NCI-H2171 treated with DMSO at 0.1 percent for 48 hours (cell line): ENCODE results near the gene HINT1.
"Not testable (repeated sequence)": the region's sequence is repeated elsewhere in the genome, so short reads cannot be mapped to it uniquely, and the experiment has no call there.

Source experiments
- DNase-seq: peaks from one replicate; lab custom pipeline; 2025; lab: John Stamatoyannopoulos, UW

Gene HINT1

DNA sequence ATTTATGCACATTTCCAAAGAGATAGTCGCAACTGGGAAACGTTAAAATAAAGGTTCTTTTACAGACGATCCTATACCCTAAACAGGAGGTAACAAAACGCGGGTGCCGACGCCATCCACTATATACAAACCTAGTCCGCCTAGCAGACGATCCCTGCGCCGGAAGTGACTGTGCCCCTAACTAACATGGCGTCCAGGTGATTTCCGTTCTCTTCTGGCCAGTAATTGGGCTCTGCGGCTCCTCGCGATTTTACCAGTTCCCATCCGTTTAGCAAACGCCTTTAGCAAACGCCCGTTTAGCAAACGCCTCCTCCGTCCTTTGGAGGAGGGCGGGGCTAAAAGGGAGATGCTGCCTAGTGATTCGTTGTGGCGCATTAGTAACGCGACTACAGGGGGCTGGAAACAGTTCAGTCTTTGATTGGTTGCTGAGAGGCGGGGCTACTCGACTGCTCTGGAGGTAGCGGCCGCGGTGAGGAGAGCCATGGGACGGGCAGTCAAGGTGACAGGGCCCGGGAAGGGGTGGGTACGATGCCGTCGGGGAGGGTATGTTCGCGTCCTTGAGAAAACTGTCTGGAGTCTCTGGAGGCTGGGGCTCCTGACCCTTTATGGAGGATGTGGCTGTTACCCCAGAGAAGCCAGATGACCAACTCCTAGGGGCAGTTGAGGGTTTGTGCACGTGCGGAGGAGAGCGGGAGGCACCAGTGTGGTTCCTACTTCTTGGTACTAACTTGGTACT, 5.7 kb upstream of the HINT1 start, which contains the start of gene LYRM7:
Gene LYRM7 (plus strand): TSS at position 405 of the 736 bp plus-strand sequence. CDS start 77 bp downstream, at position 482.
- peak; percentile 99 for DNase-seq

DNA sequence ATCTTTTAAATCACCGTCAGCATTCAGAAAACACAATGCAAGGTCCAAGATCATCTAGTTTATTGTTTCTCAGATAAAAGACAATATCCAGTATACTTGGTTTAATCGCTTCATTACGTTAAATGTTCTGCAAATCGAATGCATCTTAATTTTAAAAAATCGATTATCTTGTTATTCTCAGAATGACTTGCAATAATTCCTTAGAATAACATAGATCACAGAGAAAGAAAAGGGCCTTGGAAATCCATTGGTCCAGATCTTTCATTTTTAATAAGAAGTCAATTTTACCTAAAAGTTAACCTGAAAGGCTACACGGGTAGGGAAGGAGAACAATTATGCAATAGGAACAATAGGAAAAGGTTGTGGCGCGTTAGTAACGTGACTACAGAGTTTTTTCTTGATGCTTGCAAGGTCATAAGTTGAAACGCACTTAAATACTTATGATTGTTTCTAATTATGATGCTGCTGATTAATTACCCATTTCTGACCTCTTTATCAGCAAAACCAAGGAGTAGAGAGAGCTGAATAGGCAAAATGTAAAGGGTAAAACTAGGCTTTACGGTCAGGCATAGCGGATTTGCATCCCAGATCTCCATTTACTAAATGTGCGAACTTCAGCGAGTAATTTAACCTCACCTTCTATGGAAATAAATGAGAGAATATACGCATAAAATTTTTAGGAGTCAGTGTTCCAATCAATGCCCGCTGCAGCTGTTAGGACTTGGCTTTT, 4.9 kb upstream of the HINT1 start:
- DNase-seq = no peak

DNA sequence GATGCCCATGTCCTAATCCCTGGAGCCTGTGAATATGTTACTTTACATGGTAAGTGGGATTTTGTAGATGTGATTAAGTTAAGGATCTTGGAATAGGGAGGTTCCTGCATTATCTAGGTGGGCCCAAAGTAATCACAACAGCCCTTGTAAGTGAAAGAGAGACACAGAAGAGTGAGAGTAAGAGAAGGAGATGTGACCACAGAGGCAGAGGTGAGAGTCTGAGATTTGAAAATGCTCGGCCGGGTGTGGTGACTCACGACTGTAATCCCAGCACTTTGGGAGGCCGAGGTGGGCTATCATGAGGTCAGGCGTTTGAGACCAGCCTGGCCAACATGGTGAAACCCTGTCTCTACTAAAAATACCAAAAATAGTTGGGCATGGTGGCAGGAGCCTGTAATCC, 2.6 kb upstream of the HINT1 start:
- DNase-seq = no peak

DNA sequence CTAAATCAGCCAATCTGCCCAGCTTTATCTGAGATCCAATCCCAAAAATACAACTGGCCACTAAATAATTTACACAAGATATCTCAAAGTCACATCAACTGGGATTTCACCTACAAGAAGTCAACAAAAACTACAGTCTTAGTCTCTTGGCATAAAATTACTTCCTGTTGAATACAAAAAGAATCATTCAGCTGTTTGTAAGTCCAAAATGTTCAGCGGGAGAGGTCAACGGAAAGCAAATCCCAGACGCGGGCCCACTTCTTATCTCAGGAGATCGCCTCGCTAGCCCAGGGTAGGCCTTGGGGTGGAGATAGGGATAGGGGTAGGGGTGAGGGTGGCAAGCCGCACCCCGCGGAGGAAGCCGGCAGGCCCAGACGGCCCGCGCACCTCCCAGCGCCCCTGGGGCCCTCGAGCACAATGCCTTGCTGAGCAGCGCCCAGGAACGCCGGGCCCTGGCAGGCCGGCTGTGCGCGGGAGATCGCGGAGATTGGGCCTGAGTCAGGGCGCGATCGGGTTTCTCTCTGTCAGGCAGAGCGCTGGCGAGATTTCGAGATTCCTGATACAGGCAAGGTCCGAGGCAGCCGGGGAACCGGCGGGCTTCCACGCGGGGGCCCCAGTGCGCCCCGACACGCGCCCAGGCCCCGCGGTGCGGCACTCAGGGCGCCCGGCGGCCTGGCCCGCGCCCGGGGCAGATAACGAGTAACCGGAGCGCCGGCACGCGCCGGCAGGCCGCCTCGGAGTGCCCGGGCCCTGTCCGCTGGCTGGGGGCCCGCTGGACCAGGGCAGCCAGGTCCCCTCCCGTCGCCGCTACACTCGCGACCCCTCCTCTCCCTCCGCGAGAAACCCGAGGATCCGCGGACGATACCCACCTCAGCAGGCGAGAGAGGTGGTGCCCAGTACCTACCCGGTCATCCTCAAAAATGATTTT, 601 bp downstream of the HINT1 start:
- peak; percentile 31 for DNase-seq

DNA sequence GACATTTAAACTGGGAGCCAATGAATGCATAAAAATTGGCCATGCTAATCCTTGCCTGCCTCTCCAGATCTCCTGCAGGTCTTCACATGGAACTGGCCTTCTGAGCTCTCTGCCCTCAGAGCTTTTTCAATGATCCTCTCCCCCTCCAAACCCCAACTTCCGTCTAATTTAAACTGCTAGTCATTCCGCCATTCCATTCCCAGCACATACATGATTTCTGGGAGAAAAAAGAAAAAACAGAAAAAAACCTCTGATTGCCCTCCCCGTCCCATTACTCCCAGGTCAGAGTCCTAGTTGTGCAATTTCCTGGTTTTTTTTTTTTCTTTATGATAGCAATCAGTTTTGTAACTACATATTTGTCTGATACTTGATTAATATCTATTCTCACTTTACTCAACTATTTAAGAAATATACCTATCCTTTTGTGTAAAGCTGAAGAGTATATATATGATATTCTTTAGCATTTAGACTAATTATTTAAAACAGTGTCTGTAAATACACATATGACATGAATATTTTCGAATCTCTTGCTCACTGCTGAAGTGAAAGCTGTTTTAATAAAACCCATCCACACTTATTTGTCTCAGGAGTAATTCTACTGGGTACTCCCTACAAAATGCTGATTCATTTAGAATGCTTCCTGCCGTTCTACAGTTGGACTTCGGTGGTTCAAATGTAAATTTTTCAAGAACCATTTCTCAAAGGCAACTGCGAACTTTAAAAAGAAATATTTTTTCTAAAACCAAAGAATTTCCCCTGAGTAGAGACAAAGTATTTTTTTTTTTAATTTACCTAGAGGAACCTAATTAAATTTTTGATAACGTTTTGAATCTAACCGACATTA, 1.6 kb downstream of the HINT1 start:
- no peak for DNase-seq

DNA sequence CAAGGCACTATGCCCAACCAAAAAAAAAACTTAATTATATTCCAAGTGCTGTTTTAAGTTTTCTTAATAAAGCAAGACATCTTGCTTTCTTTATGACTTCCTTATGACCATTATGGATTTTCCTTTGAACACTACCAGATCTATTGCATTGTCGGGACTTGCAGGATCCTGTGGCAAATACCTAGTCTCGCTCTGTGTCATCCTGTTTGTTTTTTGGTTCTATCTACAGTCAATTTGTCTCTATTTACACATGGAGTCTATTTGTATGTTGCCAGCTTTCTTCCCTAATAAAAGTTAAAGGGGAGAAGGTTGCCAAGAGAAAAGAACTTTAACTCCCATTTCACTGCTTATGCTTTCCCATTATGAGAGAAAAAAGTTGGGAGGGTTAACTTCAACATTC, 4.9 kb downstream of the HINT1 start:
- no peak for DNase-seq

DNA sequence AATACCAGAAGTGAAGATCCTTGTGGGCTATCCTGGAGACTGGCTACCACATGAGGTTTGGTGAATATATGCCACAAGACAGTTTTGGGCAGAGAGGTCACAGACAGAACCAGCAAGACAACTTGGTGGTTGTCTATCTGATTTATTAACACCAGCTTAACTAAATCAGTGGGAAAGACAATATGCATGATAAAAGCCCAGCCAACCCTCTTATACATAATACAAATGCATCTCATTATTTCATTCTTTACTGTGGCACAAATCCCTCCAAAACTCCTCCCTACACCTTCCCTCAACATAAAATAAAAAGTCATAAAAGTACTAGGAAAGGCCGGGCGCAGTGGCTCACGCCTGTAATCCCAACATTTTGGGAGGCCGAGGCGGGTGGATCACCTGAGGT, 8.1 kb downstream of the HINT1 start:
- DNase-seq = no peak

DNA sequence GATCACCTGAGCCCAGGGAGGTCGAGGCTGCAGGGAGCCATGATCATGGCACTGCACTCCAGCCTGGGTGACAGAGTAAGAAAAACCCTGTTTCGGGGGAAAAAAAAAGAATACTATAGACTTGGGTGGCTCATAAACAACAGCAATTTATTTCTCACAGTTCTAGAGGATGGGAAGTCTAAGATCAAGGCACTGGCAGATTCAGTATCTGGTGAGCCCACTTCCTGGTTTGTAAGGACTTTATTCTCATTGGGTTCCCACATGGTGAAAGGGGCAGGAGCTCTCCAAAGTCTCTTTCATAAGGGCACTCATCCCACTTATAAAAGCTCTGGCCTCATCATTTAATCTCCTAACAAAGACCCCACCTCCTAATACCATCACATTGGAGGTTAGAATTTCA, 8.7 kb downstream of the HINT1 start:
- no peak for DNase-seq

DNA sequence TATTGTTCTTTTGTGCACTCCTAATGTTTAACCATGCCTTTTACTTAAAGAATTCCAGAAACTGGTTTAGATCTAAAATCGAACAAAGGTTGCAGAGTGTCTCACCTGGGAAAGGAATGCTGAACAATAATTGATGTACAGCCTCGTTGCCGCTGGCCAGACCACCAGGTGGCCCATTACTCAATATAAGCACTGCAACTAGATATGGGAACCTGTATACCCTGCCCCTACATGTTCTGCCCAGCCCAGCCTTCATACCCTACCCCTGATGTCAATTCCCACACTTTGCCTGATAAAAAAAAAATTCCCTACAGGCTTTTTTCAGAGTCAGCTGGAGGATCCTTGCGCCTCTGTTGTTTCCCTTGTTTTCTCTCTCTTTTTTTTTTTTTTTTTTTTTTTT, 13.8 kb downstream of the HINT1 start:
- no peak for DNase-seq

DNA sequence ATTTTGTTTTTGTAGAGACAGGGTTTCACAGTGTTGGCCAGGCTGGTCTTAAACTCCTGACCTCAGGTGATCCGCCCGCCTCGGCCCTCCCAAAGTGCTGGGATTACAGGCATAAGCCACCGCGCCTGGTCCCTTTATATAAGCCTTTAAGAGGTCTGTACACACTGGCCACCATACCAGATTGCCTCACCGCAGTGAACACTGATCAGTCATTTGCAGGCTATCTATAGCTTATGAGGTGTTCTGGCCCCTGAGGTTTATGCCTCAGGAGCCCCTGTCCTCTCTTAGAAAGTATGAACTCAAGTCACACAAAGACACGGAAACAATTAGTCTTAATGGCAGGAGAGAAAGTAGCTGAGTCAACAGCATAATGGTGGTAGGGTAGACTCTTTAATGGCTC, 14.6 kb downstream of the HINT1 start:
- DNase-seq = no peak

DNA sequence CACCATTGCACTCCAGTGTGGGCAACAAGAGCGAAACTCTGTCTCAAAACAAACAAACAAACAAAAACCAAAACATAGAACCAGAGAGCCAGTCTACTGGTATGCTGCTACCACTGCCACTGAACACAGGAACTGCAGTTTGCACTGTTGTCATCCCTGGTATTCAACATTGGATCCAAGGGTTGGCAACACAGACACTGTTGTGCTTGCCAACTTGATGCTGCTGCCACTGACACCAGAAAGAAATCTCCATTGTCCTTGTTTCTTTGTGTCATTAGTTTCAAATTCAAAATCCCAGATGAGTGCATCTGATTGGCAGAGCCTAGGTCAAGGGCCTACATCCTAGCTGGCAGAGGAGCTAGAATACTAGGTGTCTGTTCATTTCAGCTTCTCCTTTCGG, 16.2 kb downstream of the HINT1 start:
- no peak for DNase-seq

DNA sequence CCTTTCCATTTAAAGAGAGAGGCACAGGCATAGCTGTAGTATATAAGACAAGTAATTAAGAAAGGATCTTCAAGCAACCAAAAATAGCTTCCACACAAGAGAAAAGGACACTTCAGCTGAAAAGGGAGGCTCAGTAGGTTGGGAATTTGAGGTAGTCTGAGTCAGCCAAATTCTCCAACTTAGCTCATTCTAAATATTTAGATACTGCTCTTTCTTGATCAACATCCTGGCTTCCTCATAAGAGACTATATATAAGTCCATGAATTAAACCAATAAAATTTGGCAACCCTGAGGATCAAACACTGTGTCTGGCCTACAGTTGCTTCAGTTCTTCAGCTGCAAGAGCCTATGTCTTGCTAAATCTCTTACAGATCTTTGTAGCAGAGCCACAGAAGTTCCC, 17.8 kb downstream of the HINT1 start:
- DNase-seq = no peak

DNA sequence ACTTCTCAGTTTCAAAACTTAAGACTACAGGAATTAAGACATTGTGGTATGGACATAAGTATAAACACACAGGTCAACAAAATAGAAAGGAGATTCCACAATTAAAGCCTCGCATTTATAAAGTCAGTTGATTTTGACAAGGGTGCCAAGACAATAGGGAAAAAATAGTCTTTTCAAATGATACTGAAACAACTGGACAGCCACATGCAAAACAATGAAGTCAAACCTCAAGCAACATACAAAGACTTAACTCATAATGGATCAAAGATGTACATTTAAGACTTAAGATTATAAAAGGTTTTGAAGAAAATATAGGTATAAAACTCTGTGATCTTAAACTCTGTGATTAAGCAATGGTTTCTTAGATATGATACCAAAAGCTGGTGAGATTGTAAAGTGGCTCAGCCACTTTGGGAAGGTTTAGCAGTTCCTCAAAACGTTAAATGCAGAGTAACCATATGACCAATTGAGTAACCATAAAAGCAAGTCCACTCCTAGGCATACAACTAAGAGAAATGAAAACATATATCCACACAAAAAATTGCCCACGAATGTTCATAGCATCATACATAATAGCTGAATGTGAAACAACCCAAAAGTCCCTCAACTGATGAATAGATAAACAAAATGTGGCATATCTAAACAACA, 22.0 kb downstream of the HINT1 start:
- DNase-seq = no peak

DNA sequence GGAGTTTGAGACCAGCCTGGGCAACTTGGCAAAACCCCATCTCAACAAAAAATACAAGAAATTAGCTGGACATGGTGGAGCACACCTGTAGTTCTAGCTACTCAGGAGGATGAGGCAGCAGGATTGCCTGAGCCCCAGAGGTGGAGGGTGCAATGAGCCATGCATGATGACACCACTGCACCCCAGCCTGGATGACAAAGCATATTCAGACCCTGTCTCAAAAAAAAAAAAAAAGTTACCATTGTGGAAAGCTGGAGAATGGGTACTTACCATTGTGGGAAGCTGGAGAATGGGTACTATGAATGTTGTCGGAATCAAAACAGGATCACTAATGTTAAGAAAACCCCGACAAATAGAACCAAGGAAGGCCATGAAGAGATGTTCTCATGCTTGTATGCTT, 25.7 kb downstream of the HINT1 start:
- DNase-seq = no peak

DNA sequence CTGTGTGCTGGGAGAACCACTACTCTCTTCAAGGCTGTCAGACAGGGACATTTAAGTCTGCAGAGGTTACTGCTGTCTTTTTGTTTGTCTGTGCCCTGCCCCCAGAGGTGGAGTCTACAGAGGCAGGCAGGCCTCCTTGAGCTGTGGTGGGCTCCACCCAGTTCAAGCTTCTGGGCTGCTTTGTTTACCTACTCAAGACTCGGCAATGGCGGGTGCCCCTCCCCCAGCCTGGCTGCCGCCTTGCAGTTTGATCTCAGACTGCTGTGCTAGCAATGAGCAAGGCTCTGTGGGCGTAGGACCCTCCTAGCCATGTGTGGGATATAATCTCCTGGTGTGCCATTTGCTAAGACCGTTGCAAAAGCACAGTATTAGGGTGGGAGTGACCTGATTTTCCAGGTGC, 26.6 kb downstream of the HINT1 start:
- DNase-seq = not testable (repeated sequence)

DNA sequence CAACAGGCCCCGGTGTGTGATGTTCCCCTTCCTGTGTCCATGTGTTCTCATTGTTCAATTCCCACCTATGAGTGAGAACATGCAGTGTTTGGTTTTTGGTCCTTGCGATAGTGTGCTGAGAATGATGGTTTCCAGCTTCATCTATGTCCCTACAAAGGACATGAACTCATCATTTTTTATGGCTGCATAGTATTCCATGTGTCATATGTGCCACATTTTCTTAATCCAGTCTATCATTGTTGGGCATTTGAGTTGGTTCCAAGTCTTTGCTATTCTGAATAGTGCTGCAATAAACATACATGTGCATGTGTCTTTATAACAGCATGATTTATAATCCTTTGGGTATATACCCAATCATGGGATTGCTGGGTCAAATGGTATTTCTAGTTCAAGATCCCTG, 32.0 kb downstream of the HINT1 start:
- DNase-seq = not testable (repeated sequence)

DNA sequence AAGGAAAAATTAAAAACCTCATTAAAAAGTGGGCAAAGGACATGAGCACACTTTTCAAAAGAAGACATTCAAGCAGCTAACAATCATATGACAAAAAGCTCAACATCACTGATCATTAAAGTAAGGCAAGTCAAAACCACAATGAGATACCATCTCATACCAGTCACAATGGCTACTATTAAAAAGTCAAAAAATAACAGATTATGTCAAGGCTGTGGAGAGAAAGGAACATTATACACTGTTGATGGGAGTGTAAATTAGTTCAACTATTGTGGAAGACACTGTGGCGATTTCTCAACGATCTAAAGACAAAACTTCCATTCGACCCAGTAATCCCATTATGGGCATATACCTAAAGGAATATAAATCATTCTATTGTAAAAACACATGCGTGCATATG, 35.8 kb downstream of the HINT1 start:
- DNase-seq = no peak

DNA sequence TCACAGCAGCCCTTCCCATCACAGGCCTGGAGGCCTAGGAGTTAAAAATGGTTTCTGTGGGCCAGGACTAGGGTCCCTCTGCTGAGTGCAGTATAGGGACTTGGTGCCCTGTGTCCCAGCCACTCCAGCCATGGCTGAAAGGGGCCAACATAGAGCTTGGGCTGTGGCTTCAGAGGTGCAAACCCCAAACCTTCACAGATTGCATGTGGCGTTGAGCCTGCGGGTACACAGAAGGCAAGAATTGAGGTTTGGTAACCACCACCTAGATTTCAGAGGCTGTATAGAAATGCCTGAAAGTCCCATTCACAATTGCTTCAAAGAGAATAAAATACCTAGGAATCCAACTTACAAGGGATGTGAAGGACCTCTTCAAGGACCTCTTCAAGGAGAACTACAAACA, 37.8 kb downstream of the HINT1 start:
- DNase-seq = not testable (repeated sequence)

DNA sequence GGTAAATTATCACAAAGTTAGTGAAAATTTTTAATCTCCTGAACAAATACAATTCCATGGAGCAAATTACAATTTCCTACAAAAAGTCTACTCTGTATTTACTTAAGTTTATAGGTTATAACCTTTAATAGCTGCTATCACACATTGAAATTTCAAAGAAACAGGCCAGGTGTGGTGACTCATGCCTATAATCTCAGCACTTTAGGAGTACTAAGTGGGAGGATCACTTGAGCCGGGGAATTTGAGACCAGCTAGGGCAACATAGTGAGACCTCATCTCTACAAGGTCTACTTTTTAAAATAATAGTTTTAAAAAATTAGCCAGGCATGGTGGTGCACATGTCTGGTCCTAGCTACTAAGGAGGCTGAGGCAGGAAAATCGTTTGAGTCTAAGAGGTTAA, 50.3 kb downstream of the HINT1 start:
- DNase-seq = no peak

DNA sequence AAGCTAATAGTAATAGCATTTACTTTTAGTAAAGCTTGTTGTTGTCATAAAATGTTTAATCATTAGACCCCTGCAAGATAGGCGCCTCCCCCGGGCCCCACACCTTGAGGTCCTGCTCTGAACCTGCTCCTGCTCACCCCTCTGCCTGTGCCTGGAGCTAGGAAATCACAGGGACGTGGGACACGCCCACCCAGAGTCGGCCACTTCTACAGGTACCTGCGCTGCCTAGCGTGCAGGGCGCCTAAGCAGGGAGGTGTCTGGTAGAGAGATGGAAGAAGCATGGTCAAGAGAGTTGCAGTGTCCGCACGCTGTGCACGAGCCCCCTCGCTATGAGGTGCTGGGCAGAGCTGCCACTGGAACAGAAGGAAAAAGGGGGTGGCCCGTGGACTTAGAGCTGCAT, 52.6 kb downstream of the HINT1 start:
- no peak for DNase-seq

DNA sequence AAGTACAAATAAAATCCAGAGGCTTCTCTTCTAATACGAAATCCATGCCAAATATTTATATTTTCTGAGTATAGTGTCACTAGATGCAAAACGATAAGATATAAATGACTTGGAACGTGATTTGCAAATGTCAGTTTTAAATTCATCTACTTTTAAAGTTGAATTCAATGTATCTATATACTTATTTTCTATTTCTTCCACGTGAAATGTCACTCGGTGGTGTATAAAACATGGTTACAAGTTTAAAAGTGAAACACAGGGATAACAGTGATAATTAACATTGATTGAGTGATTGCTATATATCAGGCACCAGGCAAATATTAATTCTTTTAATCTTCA, 54.8 kb downstream of the HINT1 start:
- DNase-seq = no peak
